Osteocyte (in vitro differentiated cells): ENCODE results near the gene DAZAP1. TPM values are rescaled to one million over a fixed set of nuclear protein-coding genes. Genes with fewer than 3 reads are reported as not detected.

ENCODE experiments used
- DNase-seq: peaks from one replicate; pipeline ENCODE4 v3.0.0; 2021; ENCODE audit warnings: mixed read lengths; ENCODE audit not compliant: unreplicated experiment; ENCODE audit errors: extremely low spot score
- H3K27ac Mint-ChIP-seq: one replicate; pipeline ENCODE4 v1.8.0; 2021; ENCODE audit warnings: mild to moderate bottlenecking, mixed read lengths; ENCODE audit not compliant: unreplicated experiment
- H3K27me3 Mint-ChIP-seq: one replicate; pipeline ENCODE4 v1.8.0; 2021; ENCODE audit warnings: mixed read lengths; ENCODE audit not compliant: unreplicated experiment
- H3K36me3 Mint-ChIP-seq: one replicate; pipeline ENCODE4 v1.8.0; 2021; ENCODE audit warnings: mixed read lengths; ENCODE audit not compliant: unreplicated experiment
- H3K4me1 Mint-ChIP-seq: one replicate; pipeline ENCODE4 v1.8.0; 2021; ENCODE audit warnings: mixed read lengths; ENCODE audit not compliant: unreplicated experiment
- H3K4me3 Mint-ChIP-seq: one replicate; pipeline ENCODE4 v1.8.0; 2021; ENCODE audit warnings: mild to moderate bottlenecking, moderate library complexity, mixed read lengths; ENCODE audit not compliant: unreplicated experiment
- H3K9me3 Mint-ChIP-seq: one replicate; pipeline ENCODE4 v1.8.0; 2021; ENCODE audit warnings: mixed read lengths; ENCODE audit not compliant: unreplicated experiment
- CTCF ChIP-seq: fragments of 200-600 bp; sonication (generic); IDR thresholded peaks from 2 replicates; pipeline ENCODE4 v1.5.0; 2021; ENCODE audit warnings: antibody characterized with exemption, mild to moderate bottlenecking, moderate library complexity
- total RNA-seq: library from RNA; stranded (reverse); gene quantifications from 2 replicates; pipeline ENCODE4 v1.2.1, GENCODE V29; 2021

The DAZAP1 gene
- total RNA-seq, 1 donor from 2014 or later, result 101 TPM

GRCh38 chr19:1425102-1425837 lies 17.9 kb downstream of the DAZAP1 start:
- Mint-ChIP-seq H3K4me3 (no peak overlapping the region), H3K27ac (no peak overlapping the region), H3K36me3 (peaks cover 22% of the 10 kb centered on the region), H3K9me3 (no peaks in the 10 kb centered on the region), H3K27me3 (no peaks in the 10 kb centered on the region), H3K4me1 (no peaks in the 10 kb centered on the region)
- no peak for DNase-seq
- TF ChIP-seq CTCF, result no peak

GRCh38 chr19:1425902-1426301 lies 18.5 kb downstream of the DAZAP1 start:
- no peak for TF ChIP-seq CTCF
- Mint-ChIP-seq H3K4me1 (no peaks in the 10 kb centered on the region), H3K9me3 (no peaks in the 10 kb centered on the region), H3K4me3 (no peak overlapping the region), H3K27ac (no peak overlapping the region), H3K36me3 (peaks cover 18% of the 10 kb centered on the region), H3K27me3 (no peaks in the 10 kb centered on the region)
- no peak for DNase-seq

- Mint-ChIP-seq H3K4me1 (no peaks in the 10 kb centered on the region), H3K9me3 (no peaks in the 10 kb centered on the region), H3K36me3 (peaks cover 17% of the 10 kb centered on the region), H3K4me3 (no peak overlapping the region), H3K27me3 (no peaks in the 10 kb centered on the region), H3K27ac (no peak overlapping the region)
- TF ChIP-seq CTCF, result no peak
- DNase-seq, result no peak
Observed at GRCh38 chr19:1426736-1427135, 19.4 kb downstream of the DAZAP1 start.

- Mint-ChIP-seq H3K4me1 (no peaks in the 10 kb centered on the region), H3K9me3 (no peaks in the 10 kb centered on the region), H3K4me3 (no peak overlapping the region), H3K27me3 (no peaks in the 10 kb centered on the region), H3K36me3 (peaks cover 17% of the 10 kb centered on the region), H3K27ac (no peak overlapping the region)
- TF ChIP-seq CTCF, result no peak
- no peak for DNase-seq
Observed at GRCh38 chr19:1427221-1427920, 20.0 kb downstream of the DAZAP1 start.

GRCh38 chr19:1428738-1429391 lies 21.5 kb downstream of the DAZAP1 start:
- no peak overlapping the region for H3K4me3 Mint-ChIP-seq

More at GRCh38 chr19:1428738-1429391, 21.5 kb downstream of the DAZAP1 start:
- H3K9me3 Mint-ChIP-seq, result no peaks in the 10 kb centered on the region
- no peak overlapping the region for H3K27ac Mint-ChIP-seq
- peaks cover 11% of the 10 kb centered on the region for H3K36me3 Mint-ChIP-seq
- TF ChIP-seq CTCF, result no peak
- H3K27me3 Mint-ChIP-seq, result no peaks in the 10 kb centered on the region
- H3K4me1 Mint-ChIP-seq, result no peaks in the 10 kb centered on the region
- no peak for DNase-seq
